Measurements from ENCODE around the gene HIVEP2.
A peak's percentile ranks its signal among the peaks of the same experiment; 100 is the strongest.

Gene HIVEP2

DNA sequence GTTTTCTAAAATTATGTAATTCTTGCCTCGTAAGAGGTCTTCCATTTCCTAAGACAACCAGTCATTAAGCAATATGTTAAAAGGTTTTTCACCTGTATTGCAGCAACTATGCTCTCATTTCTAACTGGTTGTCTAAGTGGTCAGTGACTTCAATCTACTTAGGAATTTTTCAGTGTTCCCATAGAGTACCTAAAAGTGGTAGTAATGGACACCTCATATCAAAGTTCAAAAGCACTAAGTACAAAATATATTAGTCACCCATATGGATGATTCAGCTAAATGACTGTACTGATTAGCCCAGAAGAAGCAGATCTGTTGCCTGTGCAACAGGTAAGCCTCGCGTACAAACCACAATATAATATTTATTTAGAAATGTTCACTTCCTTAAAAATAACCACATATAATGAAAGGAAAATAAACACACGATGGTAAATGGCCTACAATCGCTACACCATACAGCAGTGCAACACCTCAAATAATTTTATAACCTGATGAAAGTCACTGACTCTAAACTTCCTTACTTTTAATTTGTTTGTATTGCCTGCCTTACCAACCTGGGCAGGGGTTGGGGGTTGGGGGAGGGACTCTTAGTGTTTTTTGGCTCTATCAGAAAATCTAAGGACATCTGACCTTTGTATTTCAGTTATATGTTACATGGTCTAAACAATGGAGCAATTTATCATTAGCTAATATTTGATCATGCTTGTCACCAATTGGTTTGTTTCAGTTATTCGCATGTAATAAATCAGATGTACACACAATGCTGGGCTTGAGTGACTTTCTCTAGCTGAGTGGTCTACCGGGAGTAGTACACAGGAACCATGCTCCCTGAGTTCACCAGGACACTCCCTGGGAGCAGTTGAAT, 105.9 kb downstream of the HIVEP2 start:
- no peak for DNase-seq

- DNase-seq: no peak
Observed at GRCh38 chr6:142835787-142836535, 109.0 kb downstream of the HIVEP2 start.

DNA sequence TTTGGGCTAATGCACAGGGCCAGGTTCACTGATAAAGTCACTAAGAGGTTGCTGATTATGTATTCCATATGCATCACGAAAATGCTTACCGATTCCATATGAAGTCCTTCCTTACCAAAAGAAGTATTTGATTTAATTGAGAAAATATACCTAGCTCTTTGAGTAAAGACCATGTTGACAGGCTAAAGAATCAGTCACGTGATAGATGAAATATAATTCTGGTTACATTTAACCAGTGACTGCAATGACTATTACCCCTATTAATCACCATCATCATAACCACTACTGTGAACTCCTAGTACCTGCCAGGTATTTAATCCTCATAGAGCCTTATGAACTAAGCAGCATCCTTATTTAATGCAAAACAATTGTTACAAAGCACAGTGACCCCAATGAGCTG, 110.1 kb downstream of the HIVEP2 start:
- DNase-seq: no peak

DNA sequence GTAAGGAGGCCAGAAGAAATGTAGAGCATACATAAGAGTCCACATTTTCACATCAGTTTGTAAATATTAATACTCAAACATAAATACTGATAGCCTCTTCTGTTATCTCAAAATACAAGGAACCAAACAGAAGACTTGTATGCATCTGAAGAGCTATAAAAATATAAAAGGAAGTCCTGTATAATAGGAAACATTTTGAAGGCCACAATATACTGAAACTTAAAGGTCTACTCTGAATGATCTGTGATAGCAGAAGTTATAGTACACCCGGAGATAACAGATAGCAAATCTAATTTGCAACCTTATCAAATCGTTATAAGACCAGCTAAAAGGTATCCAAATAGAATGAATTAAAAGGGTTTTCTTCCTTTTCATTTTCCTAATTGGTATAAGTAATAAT, 111.2 kb downstream of the HIVEP2 start:
- no peak for DNase-seq

DNA sequence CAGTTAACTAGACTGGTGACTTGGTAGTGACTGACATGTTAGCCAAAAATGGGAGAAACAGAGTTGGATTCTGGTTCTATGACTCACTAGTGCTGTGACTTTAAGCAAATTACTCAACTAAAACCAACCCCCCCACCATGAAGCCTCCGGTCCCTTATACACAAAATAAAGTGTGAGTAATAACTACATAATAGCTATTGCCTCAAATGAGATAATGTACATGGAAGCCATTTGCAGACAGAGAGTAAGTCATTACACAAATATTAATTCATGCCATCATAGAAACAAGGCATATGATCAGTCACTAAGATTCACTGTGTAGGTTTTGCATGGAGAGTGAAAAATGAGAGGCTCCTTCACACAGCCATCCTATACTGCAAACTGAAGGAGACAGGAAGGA, 111.9 kb downstream of the HIVEP2 start:
- peak; percentile 57 for DNase-seq

DNA sequence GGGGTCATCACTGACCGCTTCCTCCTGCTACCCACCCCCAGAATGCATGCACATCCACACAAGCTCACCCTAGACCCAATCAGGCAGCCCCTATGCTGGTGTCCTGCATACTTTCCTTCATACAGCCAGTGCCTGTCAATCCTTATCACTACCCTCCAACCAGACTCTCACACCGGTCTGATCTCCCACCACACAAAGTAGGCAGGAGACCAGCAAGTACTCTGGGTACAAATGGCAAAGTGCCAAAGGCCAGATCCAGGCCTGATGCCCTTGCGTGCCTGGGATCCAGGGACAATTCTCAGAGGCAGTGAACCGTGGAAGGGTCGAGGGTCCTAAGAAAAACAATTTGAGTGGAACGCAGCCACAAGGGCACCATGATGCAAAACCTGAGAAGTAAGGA, 114.2 kb downstream of the HIVEP2 start:
- no peak for DNase-seq

DNA sequence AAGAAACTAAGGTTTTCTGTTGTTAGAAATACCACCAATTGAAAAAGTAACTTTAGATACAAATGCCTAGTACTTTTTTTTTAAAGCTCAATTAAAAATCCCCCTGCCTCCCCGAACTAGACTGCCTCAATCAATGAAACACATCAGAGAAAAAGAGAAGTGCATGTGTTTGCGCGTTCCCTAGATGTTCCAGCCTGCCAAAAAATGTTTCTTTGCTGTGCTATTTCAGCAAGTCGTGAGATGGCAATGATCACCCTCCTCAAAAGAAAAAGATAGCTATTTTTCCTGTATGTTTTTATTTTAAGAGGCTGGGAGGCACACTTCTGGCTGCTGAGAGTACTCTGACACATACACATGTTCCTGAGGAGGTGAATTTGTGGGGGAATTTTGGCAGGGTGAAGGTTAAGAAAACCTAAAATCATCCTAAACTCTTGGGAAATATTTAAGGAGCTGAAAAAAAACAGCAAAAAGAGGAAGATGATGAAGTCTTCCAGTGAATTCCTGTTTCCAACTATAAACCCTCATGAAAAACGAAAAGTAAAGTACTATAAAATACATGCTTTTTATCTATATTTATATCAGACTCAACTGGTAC, 114.8 kb downstream of the HIVEP2 start:
- no peak for DNase-seq

DNA sequence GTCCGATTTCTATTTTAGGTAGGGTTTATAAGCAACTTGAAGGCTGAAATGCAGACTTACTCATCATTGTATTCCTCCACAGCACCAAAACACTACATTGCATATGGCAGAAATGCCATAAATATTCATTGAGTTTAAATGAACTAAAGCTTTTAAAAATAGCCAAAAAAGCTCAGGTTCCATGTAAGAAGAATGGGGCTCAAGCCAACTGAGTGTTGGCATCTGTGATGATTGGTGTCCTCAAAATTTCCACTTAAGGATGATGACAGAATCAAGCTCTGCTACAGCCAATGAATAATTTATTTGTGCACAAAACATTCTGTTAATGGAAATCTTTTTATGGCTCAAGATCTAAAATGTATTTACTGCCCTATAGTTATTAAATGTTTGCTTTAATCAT, 115.4 kb downstream of the HIVEP2 start:
- no peak for DNase-seq

- DNase-seq: no peak
Observed at GRCh38 chr6:142827991-142828390, 117.0 kb downstream of the HIVEP2 start.

DNA sequence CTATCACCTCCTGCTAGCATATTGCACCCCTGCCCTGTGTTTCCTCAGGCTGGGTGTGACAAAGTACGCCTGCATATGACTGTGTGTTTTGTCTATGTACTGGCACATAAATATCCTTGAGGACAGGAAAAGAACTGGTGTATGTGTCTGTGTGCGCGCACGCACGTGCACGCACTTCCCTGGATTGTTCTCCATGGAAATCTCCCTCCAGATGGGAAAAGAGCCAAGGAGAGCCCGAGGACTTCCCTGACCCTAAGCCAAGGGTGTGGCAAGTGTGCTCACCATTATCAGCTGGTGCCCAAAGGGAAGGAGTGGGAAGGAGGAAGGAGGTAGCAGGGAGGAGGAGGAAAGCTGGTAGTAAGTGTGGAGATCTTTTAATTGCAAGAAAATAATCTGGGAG, 117.6 kb downstream of the HIVEP2 start:
- DNase-seq: no peak

- no peak for DNase-seq
Observed at GRCh38 chr6:142825760-142826159, 119.2 kb downstream of the HIVEP2 start.

- DNase-seq: no peak
Observed at GRCh38 chr6:142824426-142824825, 120.5 kb downstream of the HIVEP2 start.

GRCh38 chr6:142823256-142823902, 121.6 kb downstream of the HIVEP2 start:
- no peak for DNase-seq

GRCh38 chr6:142822842-142823241, 122.1 kb downstream of the HIVEP2 start:
- peak; percentile 35 for DNase-seq

DNA sequence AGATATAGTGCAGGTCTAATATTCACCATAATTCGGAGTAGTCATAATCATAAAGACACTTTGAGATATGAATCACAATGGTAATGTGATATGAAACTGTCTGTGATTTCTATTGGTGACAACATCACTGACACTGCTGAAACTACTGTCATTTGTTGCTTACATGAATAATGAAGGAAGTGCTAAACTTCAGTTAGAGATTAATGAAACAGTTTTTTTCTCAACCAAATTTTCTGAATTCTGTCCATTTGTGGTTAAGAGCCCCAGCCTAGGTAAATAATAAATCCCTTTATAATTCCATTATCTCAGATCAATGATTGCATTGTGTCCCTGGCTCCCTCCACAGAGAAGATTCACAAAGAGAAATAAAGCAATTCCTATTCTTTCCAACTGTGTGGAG, 122.6 kb downstream of the HIVEP2 start:
- DNase-seq: no peak

- DNase-seq: no peak
Observed at GRCh38 chr6:142821860-142822259, 123.1 kb downstream of the HIVEP2 start.

GRCh38 chr6:142821164-142821716, 123.7 kb downstream of the HIVEP2 start:
- DNase-seq: no peak

DNA sequence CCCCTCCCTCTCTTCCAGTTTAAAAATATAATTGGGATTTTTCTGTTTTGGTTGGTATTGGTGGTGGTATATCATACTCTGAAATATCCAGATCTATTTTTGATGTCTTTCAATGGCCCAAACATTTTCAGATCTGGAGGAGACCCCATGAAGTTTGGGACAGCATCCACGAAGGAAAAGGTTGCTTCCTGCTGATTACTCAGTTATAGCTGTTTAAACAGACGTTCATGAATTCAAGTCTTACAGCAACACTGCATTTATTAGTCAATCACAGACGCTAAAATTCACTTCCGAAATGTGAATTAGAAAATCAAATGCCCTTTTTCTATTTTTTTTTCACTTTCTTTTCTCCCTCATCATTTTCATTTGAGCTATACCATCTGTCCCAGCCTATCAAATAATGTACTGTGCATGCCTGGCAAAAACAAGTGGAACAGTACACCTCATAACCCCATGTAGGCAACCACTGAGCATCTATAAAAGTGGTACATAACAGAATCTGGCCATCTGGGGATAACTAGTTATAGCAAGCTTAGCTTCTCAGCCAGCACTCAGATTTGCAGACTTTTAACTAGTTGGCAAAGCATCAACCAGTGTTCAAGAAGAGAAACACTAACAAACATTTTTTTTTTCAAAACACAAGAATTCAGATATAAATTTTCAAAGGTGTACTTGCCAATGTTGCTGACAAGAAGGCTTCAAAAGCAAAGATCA, 124.5 kb downstream of the HIVEP2 start:
- DNase-seq: no peak

GRCh38 chr6:142819603-142820337, 125.2 kb downstream of the HIVEP2 start:
- peak; percentile 45 for DNase-seq

DNA sequence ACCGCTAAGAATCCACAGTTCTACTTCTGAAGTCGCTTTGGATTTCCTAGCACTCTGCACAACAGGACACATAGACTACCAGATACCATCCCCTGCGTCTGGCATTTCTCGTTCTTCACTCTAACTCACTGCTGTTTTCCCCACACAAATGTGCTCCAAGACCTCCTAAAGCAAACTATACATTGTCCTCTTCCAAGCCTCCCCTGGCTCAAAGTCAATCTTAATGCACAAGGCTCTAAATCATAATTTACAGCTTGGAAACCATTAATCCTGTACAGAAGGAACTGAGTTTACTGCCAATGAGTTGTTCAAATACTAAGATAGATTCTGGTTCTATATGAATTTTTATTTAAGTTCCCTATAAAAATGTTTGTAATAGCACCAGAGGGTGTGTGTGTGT, 128.5 kb downstream of the HIVEP2 start:
- DNase-seq: no peak

- no peak for DNase-seq
Observed at GRCh38 chr6:142816031-142816430, 128.9 kb downstream of the HIVEP2 start.

DNA sequence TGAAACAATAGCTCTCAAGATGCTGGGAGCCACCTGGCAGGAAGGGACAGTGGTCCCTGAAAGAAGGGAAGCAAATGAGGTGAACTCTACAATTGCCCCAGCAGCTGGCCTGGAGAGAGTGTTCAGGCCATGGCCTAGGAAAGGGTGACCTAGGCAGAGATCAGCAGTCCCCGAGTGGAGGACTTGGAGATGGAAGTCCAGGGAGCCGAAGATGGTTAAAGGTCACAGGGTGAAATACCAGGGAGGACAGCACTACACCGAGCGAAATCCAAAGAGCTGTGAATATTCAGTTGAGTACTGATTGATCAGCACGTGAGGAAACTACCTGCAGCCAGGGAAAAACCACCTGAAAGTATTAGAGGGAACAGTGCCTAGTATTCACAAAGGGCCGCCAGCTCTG, 133.1 kb downstream of the HIVEP2 start:
- DNase-seq: no peak

All from stimulated activated CD4-positive, alpha-beta T cell treated with anti-CD3 and anti-CD28 coated beads, Interleukin-1b, Interleukin-23, amount 100 ng/mL, for 48 hours (primary cell).